SK-N-MC (cell line): ENCODE measurements around the gene PERCC1.

Experiments used
- EZH2 ChIP-seq: fragments of 200-600 bp; sonication (generic); IDR thresholded peaks from one replicate; pipeline ENCODE4 v1.6.1; 2017; ENCODE audit warnings: antibody characterized with exemption
- FOXP2 ChIP-seq: optimal IDR thresholded peaks from 2 replicates; pipeline ENCODE3; 2011; ENCODE audit warnings: mild to moderate bottlenecking, moderate library complexity; ENCODE audit not compliant: insufficient read depth; ENCODE audit errors: extremely low read length, control extremely low read depth
- POLR2AphosphoS5 ChIP-seq: IDR thresholded peaks from 2 replicates; pipeline ENCODE4 v1.6.1; 2012; ENCODE audit warnings: mild to moderate bottlenecking, low read depth, low read length, borderline replicate concordance

GRCh38 chr16:1430759-1431496 lies at the start of gene PERCC1:
- TF ChIP-seq POLR2AphosphoS5 (no peak), EZH2 (no peak), FOXP2 (no peak)
